ENCODE data around the gene HCRTR2.
"Not testable (repeated sequence)": the region's sequence is repeated elsewhere in the genome, so short reads cannot be mapped to it uniquely, and the experiment has no call there.

HCRTR2 gene

GRCh38 chr6:55174211-55175026 is at the start of gene HCRTR2:
Gene HCRTR2 (plus strand): TSS chr6:55174515. CDS start chr6:55174588, 73 bp downstream.
- DNase-seq = no peak

- no peak for DNase-seq
Observed at GRCh38 chr6:55130806-55131324, 43.5 kb upstream of the HCRTR2 start.

GRCh38 chr6:55131616-55132015 is 42.7 kb upstream of the HCRTR2 start:
- no peak for DNase-seq

DNA sequence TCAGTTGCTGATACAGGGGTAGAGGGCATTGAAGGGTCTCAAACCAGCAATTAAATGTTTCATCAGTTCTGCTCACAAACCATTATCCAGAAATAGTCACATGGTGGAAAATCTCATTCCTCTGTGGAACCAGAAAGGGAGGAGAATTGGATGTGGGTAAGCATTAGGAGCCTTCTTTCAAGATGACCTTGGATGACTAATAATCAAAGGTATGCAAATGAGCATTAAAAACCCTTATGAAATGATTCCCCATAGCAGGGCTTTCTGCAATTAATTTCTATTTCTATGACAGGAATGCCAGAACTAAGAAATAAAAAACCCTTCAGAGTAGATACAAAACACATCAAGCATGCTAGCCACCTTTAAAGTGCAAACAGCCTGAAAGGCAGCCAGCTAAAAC is 37.4 kb upstream of the HCRTR2 start:
- no peak for DNase-seq

GRCh38 chr6:55137929-55138693 is 36.2 kb upstream of the HCRTR2 start:
- DNase-seq = no peak

DNA sequence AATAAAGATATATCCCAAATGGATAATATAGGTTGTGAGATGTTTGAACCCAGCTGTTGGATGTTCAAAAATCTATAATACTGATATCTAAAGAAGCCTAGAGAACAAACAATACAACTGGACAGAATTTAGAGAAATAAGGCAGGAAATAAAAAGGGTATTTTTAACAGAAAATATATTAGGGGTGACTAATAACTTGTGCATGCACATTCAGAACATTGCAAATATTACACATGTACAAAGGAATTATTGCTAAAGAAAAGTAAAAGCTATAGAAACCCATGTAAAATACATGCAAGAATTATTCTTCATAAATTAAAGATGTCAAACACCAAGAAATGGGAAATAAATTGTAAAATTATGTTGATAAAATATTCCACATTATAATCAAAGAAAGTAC is 32.7 kb upstream of the HCRTR2 start:
- no peak for DNase-seq

- DNase-seq = no peak
Observed at GRCh38 chr6:55142610-55143009, 31.7 kb upstream of the HCRTR2 start.

DNA sequence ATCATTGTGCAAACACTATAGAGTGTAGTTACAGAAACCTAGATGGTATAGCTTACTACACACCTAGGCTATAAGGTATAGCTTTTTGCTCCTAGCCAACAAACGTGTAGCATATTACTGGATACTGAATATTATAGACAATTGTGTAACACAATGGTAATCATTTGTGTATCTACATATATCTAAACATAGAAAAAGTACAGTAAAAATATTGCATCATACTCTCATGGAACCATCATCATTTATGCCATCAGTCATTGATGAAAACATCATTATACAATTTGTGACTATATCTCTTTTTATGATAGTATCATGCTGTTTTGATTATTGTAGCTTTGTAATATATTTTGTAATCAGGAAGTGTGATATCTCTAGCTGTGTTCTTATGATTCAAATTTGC is 21.0 kb upstream of the HCRTR2 start:
- no peak for DNase-seq

- not testable (repeated sequence) for DNase-seq
Observed at GRCh38 chr6:55158784-55159183, 15.5 kb upstream of the HCRTR2 start.

DNA sequence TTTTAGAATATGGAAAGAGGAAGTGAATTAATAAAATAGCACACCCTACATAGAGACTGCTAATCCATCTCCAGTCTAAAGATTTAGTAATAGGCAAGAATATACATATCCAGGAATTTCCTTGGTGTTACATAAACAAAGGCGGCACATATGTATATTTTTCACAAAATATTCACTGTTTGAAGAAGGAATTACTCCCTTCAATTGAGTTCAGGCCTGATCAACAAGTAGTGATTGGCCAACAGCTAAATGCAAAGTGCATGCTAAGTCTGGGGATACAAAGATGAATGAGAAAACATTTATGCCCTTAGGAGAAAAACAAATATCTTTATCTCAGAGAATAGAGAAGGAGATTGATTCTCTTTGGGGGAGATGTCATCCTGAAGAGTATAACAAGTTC is 6.5 kb upstream of the HCRTR2 start:
- no peak for DNase-seq

DNA sequence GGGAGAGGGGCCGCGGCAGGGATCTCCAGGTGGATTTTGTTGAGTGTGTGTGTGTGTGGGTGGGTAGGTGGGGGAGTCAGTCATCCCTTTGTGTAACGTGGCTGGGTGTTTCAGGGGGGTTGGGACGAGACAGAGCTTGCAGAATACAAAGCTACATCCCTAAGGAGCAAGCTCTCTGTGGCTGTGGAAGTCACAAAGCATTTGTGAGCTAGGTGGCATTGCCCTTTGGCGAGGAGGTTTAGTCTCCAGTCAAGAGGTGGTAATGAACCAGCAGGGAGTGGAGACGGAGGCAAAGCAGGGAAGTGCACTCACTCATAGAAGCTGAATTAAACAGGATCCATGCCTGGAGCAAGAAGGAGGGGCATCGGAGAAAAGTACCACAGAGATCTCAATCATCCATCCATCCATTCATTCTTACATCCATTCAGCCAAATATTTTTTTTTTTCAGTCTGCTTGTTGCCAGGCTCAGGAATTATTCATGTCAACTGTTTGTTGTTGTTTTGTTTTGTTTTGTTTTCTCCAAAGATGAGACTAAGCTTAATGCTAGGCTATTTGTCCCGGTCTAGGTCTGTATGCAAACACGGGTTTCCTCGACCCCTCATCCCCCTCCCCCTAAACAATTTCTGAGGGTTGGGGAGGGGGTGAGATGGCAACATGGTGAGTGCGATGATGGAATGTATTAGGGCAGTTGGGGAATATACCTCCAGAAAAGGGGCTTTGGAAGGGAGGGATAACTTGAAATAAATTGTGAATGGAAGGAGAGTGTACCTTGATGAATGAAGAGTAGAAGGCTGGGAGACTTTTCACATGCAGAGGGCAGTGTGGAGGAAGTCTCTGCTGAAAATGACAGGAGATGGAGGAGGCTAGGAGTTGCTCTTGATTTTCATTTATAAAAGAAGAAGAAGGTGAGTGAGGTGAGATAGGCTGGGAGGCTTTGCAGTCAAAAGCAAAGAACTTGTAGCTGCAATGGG is 1.0 kb downstream of the HCRTR2 start:
- DNase-seq = no peak

GRCh38 chr6:55176958-55177357 is 2.6 kb downstream of the HCRTR2 start:
- no peak for DNase-seq

DNA sequence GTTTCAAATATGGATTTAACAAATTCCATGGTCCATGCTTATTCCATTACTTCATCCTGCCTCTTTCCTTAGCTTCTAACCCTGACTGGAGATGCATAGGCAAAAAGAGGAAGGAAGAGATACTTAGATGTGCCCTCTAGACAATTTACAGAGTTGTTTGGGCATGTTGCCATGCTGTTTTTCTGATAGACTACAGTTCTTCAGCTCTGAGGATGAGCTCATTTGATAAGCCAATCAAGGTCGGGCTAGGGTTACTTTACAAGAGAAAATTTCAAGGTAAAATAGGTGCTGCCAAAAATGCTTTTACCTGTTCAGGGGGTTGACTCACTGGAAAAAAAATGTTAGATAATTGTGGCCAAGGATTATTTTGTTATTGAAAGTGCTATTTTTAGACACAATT is 5.9 kb downstream of the HCRTR2 start:
- no peak for DNase-seq

DNA sequence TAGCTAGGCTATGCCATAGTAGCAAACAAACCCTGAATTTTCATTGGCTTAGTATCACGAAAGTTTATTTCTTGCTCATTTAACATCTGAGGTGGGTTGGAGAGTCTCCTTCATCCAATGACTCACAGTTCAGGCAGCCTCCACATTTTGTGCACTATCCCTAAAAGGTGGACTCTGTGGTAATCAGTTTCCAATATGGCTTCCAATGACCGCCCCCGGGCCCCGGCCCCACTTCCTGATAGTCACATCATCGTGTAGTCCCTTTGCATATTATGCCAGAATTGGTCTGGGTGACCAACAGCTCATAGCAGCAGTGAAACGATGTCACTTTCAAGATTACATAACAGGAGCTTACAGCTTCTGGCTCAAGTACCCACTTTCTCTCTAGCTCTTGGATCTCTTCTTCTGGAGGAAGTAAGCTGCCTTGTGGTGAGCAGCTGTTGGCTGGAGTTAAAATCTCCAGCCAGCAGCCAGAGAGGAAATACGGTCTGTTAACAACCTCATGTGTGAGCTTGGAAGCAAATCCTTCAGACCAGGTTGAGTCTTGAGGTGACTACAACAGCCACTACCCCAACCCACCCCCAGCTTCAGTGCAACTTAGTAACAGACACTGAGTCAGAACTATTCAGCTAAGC is 7.8 kb downstream of the HCRTR2 start:
- DNase-seq = no peak

- no peak for DNase-seq
Observed at GRCh38 chr6:55184782-55185530, 10.6 kb downstream of the HCRTR2 start.

DNA sequence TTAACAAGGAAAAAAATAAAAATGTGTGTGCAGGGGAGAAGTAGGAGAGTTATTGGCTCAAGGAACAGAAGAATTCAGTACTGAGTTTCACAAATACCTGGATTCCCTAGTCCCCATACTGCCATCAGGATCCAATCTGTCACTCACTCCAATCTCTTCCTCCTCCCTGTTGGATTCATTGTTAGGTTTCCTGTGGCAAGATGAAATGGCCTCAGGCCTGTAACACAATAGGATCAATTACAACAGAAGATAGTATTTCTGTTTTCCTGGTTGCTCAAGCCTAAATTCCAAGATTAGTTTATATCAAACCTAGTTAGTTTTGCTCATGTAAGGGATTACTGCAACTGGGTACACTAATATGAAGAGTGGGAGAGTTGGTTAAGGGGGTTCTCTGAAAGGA is 24.4 kb downstream of the HCRTR2 start:
- no peak for DNase-seq

GRCh38 chr6:55199239-55199638 is 24.9 kb downstream of the HCRTR2 start:
- DNase-seq = no peak

DNA sequence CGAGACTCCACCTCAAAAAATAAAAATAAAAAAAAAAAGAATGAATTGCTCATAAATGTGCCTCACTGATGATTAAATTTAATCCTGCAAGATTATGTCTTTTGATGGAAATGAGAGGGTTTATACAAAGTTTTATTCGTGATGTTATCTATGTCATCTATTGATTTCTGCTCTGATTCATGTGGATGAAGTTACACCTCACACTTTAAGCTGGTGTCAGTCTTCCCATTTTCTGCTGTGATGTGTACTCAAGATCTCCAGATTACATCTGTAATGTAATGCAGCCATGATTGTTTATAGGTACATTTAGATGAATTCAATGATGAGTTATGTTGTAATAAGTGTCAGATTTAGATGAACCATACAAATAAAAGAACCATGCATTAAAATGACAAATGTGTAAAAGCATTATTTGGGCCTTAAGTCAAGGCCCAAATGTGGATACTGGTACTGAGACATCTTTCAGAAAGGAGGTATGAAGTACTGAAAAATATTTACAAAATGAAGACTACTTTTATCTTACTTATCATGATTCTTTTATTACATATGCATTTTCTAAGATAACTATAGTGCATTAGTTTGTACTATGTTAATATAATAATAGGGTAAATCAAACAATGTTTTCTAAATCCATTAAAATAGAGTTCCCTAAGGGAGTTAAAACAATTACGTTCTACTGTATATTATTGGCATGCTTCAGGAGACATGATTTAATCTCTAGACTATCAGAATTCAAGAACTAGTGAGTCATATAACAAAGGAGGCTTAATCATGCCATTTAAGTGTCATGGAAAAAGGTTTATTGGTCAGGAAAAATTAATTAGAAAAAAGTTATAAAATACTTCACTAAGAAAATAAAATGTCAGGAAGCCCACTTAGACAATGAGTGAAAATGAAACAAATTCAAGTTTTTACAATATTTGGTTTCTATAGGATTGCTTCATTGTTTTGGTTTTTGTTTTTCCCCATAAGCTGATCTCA is 34.5 kb downstream of the HCRTR2 start:
- no peak for DNase-seq

GRCh38 chr6:55210952-55211351 is 36.6 kb downstream of the HCRTR2 start:
- DNase-seq = no peak

DNA sequence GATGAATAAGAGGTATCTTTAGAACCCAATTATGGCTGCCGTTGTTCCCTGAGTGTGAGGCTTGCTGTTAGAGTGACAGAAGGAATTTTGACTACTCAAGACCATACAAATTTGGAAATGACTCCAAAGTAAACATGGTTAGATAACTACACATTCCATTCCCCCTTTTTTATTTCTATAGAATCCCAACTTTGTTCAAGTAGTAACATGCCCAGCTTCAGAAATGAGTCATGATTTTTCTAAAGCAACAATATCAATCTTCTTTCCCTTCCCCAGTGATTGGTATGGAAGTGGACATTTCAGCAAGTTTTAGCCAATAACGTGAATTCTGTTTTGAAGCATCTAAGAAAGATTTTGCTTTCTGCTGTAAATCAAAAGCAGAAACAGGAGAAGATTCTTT is 37.8 kb downstream of the HCRTR2 start:
- DNase-seq = no peak
